H1 (cell line): ENCODE results near the gene SIPA1L2. TPM values are rescaled to one million over a fixed set of nuclear protein-coding genes. Genes with fewer than 3 reads are reported as not detected.

Experiments used
- CTCF ChIA-PET: fragments of 300-600 bp; sonication (Branson Sonifier 250); formaldehyde crosslinking; loops from one replicate; lab custom pipeline; 2021; ENCODE audit not compliant: partially characterized antibody; lab: Charles Lee
- POLR2A ChIA-PET: fragments of 300-600 bp; sonication (Branson Sonifier 250); formaldehyde crosslinking; loops from one replicate; lab custom pipeline; 2021; ENCODE audit warnings: inconsistent platforms; ENCODE audit not compliant: partially characterized antibody; lab: Charles Lee
- DNase-seq, 2 experiments: peaks; one replicate each; pipeline versions ENCODE4 v3.0.0 to v3.0.0-alpha.2; 2010 to 2022; ENCODE audit warnings: low spot score in 2 of 2, low read depth in 1 of 2, mixed read lengths in 1 of 2
- FAIRE-seq: peaks from 2 replicates; lab custom pipeline; 2011; peaks lifted over from hg19 to GRCh38; lab: Jason Lieb, UNC
- H2AFZ ChIP-seq: 2 replicates; pipeline ENCODE4 v1.8.1; 2012; ENCODE audit warnings: low read length, inconsistent platforms
- H2AK5ac ChIP-seq: 2 replicates; pipeline ENCODE4 v1.6.1; 2013; ENCODE audit warnings: low read depth, low read length
- H2BK120ac ChIP-seq: replicated peaks from 2 replicates; pipeline ENCODE3; 2013; ENCODE audit warnings: low read depth, low read length, inconsistent platforms
- H2BK12ac ChIP-seq: 2 replicates; pipeline ENCODE4 v1.6.1; 2013; ENCODE audit warnings: low read depth, low read length
- H2BK15ac ChIP-seq: 2 replicates; pipeline ENCODE4 v1.6.1; 2013; ENCODE audit warnings: low read length
- H2BK20ac ChIP-seq: 2 replicates; pipeline ENCODE4 v1.6.1; 2013; ENCODE audit warnings: low read length
- H2BK5ac ChIP-seq: 2 replicates; pipeline ENCODE4 v1.6.1; 2013; ENCODE audit warnings: low read depth, low read length
- H3K14ac ChIP-seq: 2 replicates; pipeline ENCODE4 v1.6.1; 2013; ENCODE audit warnings: inconsistent platforms; ENCODE audit not compliant: insufficient read length
- H3K18ac ChIP-seq: 2 replicates; pipeline ENCODE4 v1.6.1; 2013; ENCODE audit warnings: low read length; ENCODE audit errors: extremely low read depth
- H3K23ac ChIP-seq: 2 replicates; pipeline ENCODE4 v1.6.1; 2013; ENCODE audit warnings: inconsistent platforms; ENCODE audit not compliant: insufficient read length
- H3K23me2 ChIP-seq: 2 replicates; pipeline ENCODE4 v1.6.1; 2013; ENCODE audit warnings: low read depth, low read length
- H3K27ac ChIP-seq: 2 replicates; pipeline ENCODE4 v1.6.1; 2011; ENCODE audit warnings: low read depth, low read length, inconsistent platforms
- H3K27me3 ChIP-seq, 4 experiments: replicated peaks in 1 of 4; 1 replicate in 1 of 4; 2 replicates in 3 of 4; pipeline versions ENCODE4 v1.6.1 to v1.8.1; 2011 to 2013; ENCODE audit warnings: low read length in 3 of 4, mild to moderate bottlenecking in 3 of 4, inconsistent platforms in 2 of 4, mixed read lengths in 2 of 4, moderate library complexity in 1 of 4; ENCODE audit not compliant: control insufficient read depth in 3 of 4, insufficient read depth in 3 of 4; ENCODE audit errors: extremely low read depth in 1 of 4
- H3K36me3 ChIP-seq, 4 experiments: 2 replicates each; pipeline versions ENCODE4 v1.6.1 to v1.8.1; 2011 to 2013; ENCODE audit warnings: mild to moderate bottlenecking in 4 of 4, low read length in 3 of 4, moderate library complexity in 2 of 4, control low read depth in 1 of 4, inconsistent platforms in 1 of 4; ENCODE audit not compliant: insufficient read depth in 4 of 4, control insufficient read depth in 2 of 4
- H3K4ac ChIP-seq: replicated peaks from 2 replicates; pipeline ENCODE3; 2013; ENCODE audit warnings: low read length, low read depth, mixed read lengths, inconsistent platforms; ENCODE audit not compliant: insufficient read length
- H3K4me1 ChIP-seq, 4 experiments: replicated peaks in 1 of 4; 1 replicate in 1 of 4; 2 replicates in 3 of 4; pipeline versions ENCODE4 v1.6.1 to v1.8.1; 2011 to 2013; ENCODE audit warnings: low read length in 3 of 4, inconsistent platforms in 2 of 4, mixed read lengths in 1 of 4; ENCODE audit not compliant: insufficient read depth in 4 of 4, control insufficient read depth in 3 of 4
- H3K4me2 ChIP-seq, 2 experiments: 2 replicates each; pipeline versions ENCODE4 v1.6.1 to v1.8.1; 2011 to 2013; ENCODE audit warnings: low read depth in 2 of 2, low read length in 2 of 2, control low read depth in 1 of 2, inconsistent platforms in 1 of 2, mild to moderate bottlenecking in 1 of 2; ENCODE audit not compliant: insufficient read depth in 1 of 2
- H3K4me3 ChIP-seq, 4 experiments: fragments of 200-600, 300-600 bp in 1 of 4; sonication (generic), shearing (Covaris generic), sonication (Bioruptor Twin) in 1 of 4; 2 replicates each; pipeline versions ENCODE4 v1.5.1 to v1.8.1; 2011 to 2016; ENCODE audit warnings: low read length in 4 of 4, low read depth in 3 of 4, control low read depth in 2 of 4, inconsistent platforms in 2 of 4, mild to moderate bottlenecking in 2 of 4, mixed read lengths in 1 of 4, moderate library complexity in 1 of 4; ENCODE audit not compliant: insufficient read depth in 2 of 4; ENCODE audit errors: extremely low read depth in 1 of 4
- H3K56ac ChIP-seq: replicated peaks from 2 replicates; pipeline ENCODE3; 2013; ENCODE audit warnings: low read depth, mild to moderate bottlenecking, mixed read lengths, low read length, inconsistent platforms; ENCODE audit not compliant: insufficient read length
- H3K79me1 ChIP-seq: 2 replicates; pipeline ENCODE4 v1.6.1; 2013; ENCODE audit warnings: low read depth, low read length, control low read depth
- H3K79me2 ChIP-seq, 2 experiments: 2 replicates each; pipeline versions ENCODE4 v1.6.1 to v1.8.1; 2012 to 2013; ENCODE audit warnings: low read length in 2 of 2, mild to moderate bottlenecking in 2 of 2, inconsistent platforms in 1 of 2; ENCODE audit not compliant: insufficient read depth in 2 of 2, control insufficient read depth in 1 of 2
- H3K9ac ChIP-seq, 4 experiments: replicated peaks in 1 of 4; 1 replicate in 1 of 4; 2 replicates in 3 of 4; pipeline versions ENCODE4 v1.6.1 to v1.8.1; 2011 to 2013; ENCODE audit warnings: low read depth in 3 of 4, low read length in 3 of 4, control low read depth in 2 of 4, mild to moderate bottlenecking in 2 of 4, moderate library complexity in 2 of 4, inconsistent platforms in 1 of 4; ENCODE audit errors: extremely low read depth in 1 of 4
- H3K9me3 ChIP-seq, 2 experiments: 2 replicates each; pipeline versions ENCODE4 v1.6.1 to v1.8.1; 2012 to 2013; ENCODE audit warnings: mild to moderate bottlenecking in 2 of 2, moderate library complexity in 2 of 2, control low read depth in 1 of 2, inconsistent platforms in 1 of 2, low read depth in 1 of 2, low read length in 1 of 2, mixed read lengths in 1 of 2; ENCODE audit not compliant: insufficient read depth in 2 of 2
- H4K20me1 ChIP-seq, 2 experiments: replicated peaks in 1 of 2; 2 replicates each; pipeline versions ENCODE3 to v1.8.1; 2011 to 2013; ENCODE audit warnings: inconsistent platforms in 2 of 2, low read length in 2 of 2, mild to moderate bottlenecking in 1 of 2; ENCODE audit not compliant: insufficient read depth in 2 of 2, control insufficient read depth in 1 of 2
- H4K5ac ChIP-seq: 2 replicates; pipeline ENCODE4 v1.6.1; 2013; ENCODE audit warnings: low read length, low read depth, mixed read lengths, inconsistent platforms; ENCODE audit not compliant: insufficient read length
- H4K8ac ChIP-seq: 2 replicates; pipeline ENCODE4 v1.8.0; 2013; ENCODE audit warnings: mild to moderate bottlenecking, moderate library complexity, low read length, inconsistent platforms; ENCODE audit not compliant: insufficient read depth; ENCODE audit errors: extremely low read depth
- H4K91ac ChIP-seq: replicated peaks from 2 replicates; pipeline ENCODE3; 2013; ENCODE audit warnings: low read length, mixed read lengths, inconsistent platforms; ENCODE audit not compliant: insufficient read length
- KDM1A ChIP-seq: fragments of 200-600, 300-600 bp; sonication (generic); IDR thresholded peaks from 2 replicates; pipeline ENCODE4 v1.7.1; 2016; ENCODE audit warnings: mild to moderate bottlenecking, low read length, borderline replicate concordance
- MAFK ChIP-seq: IDR thresholded peaks from 2 replicates; pipeline ENCODE4 v1.6.1; 2012; ENCODE audit warnings: low read depth, mild to moderate bottlenecking, improper control_type of control experiment, low read length
- WGBS, 2 experiments: shearing (Covaris generic) in 1 of 2; methylation state at CpG; one replicate each; pipeline versions ENCODE4 v1.1.6 to v1.1.7; 2013 to 2015; ENCODE audit warnings: low lambda C conversion rate in 2 of 2, mixed read lengths in 2 of 2, inconsistent platforms in 1 of 2, low coverage in 1 of 2, missing lambda C conversion rate in 1 of 2; ENCODE audit not compliant: insufficient replicate concordance in 2 of 2, insufficient coverage in 1 of 2, insufficient read length in 1 of 2; ENCODE audit errors: extremely low coverage in 1 of 2, missing lambda C conversion rate in 1 of 2; 5-methylcytosine and 5-hydroxymethylcytosine counted together
- polyA plus RNA-seq, 7 experiments: library from polyadenylated mRNA; depleted of rRNA in 3 of 7; stranded (reverse) in 5 of 7; unstranded in 2 of 7; fragments of >200 nt in 5 of 7; fragments of 200-250 nt in 2 of 7; gene quantifications; 1 replicate in 5 of 7; 2 replicates in 1 of 7; 4 replicates in 1 of 7; pipeline versions ENCODE4 v1.2.1 to v1.2.3, GENCODE V29; 2011 to 2013; ENCODE audit warnings: missing spikeins in 2 of 7, mixed read lengths in 2 of 7
- total RNA-seq: library from RNA; stranded (reverse); fragmentation: NEBNext Ultra II Directional; extraction: Animal tissue kit (Norgen Biotek cat#: 25700); gene quantifications from 2 replicates; pipeline ENCODE4 v1.2.1, GENCODE V29; 2021

The SIPA1L2 gene
- total and polyA plus RNA-seq, 2 of the 8 experiments (the other 6 are each of a cell fraction or from before 2014, with no cell fraction given) = 7.7 to 13.2 TPM

GRCh38 chr1:232627171-232627570, 2.8 kb downstream of the SIPA1L2 start:
- TF ChIP-seq KDM1A = no peak
- no peak for TF ChIP-seq MAFK
- H3K79me2 ChIP-seq = peaks cover 0 to 18% of the 10 kb centered on the region in 2 experiments; a peak in 2 of 4 replicates
- H3K9ac ChIP-seq = no peak overlapping the region
- no peak overlapping the region for H3K18ac ChIP-seq
- no peak overlapping the region for H3K23ac ChIP-seq
- no peak overlapping the region for H3K4me2 ChIP-seq
- H2BK20ac ChIP-seq = no peak overlapping the region
- H3K4me3 ChIP-seq = no peak overlapping the region
- H2BK12ac ChIP-seq = no peak overlapping the region
- DNase-seq = no peak
- no peak overlapping the region for H2BK15ac ChIP-seq
- no peak overlapping the region for H2BK120ac ChIP-seq
- H3K56ac ChIP-seq = no peak overlapping the region
- no peak overlapping the region for H4K5ac ChIP-seq
- peaks cover 0 to 13% (median 7%) of the 10 kb centered on the region in 4 experiments for H3K4me1 ChIP-seq
- no peak overlapping the region for H2AFZ ChIP-seq
- POLR2A ChIA-PET = interaction anchor here (0.7 kb wide), 1 partner anchor 11 kb away, joined by 3 read pairs; no protein-coding TSS in a partner anchor
- WGBS, 2 experiments = 80% methylated on average over 4 of the region's 4 CpGs; no CpG with 5 or more reads in 1 of the 2 experiments
- H2BK5ac ChIP-seq = no peak overlapping the region
- H3K27me3 ChIP-seq = peaks cover 5 to 29% (median 14%) of the 10 kb centered on the region in 4 experiments; a peak in 6 of 7 replicates
- H4K20me1 ChIP-seq = peaks cover 0 to 5% of the 10 kb centered on the region in 2 experiments
- H3K27ac ChIP-seq = no peak overlapping the region
- H3K36me3 ChIP-seq = no peaks in the 10 kb centered on the region; a peak in 1 of 8 replicates
- no peak overlapping the region for H2AK5ac ChIP-seq
- no peak overlapping the region for H3K14ac ChIP-seq
- CTCF ChIA-PET = interaction anchor here (0.6 to 4.1 kb wide), 37 partner anchors 8 to 870 kb away, joined by 3 to 47 read pairs (median 3); no protein-coding TSS in a partner anchor
- FAIRE-seq = no peak
- peaks cover 5% of the 10 kb centered on the region; the same call in 1 of the 2 replicates for H3K23me2 ChIP-seq
- H3K4ac ChIP-seq = no peak overlapping the region
- no peaks in the 10 kb centered on the region for H3K9me3 ChIP-seq
- no peaks in the 10 kb centered on the region for H3K79me1 ChIP-seq
- H4K8ac ChIP-seq = no peak overlapping the region
- no peak overlapping the region for H4K91ac ChIP-seq
